ENCODE data around the gene IFNGR2.

The IFNGR2 gene

GRCh38 chr21:33360881-33361602 lies 42.2 kb upstream of the IFNGR2 start (continued):
- no peak for TF ChIP-seq ZNF404 (tag by site-specific recombination; IDR thresholded peaks at IDR 0.05)
- peak; percentile 86 for TF ChIP-seq CTCF (tag by site-specific recombination; IDR thresholded peaks at IDR 0.05)
- no peak for TF ChIP-seq ZNF354C (tag by site-specific recombination; IDR thresholded peaks at IDR 0.05; ENCODE audit: borderline replicate concordance, low read depth)
- TF ChIP-seq ZNF157 (tag by site-specific recombination; IDR thresholded peaks at IDR 0.05), result no peak
- TF ChIP-seq, protein P1, sequence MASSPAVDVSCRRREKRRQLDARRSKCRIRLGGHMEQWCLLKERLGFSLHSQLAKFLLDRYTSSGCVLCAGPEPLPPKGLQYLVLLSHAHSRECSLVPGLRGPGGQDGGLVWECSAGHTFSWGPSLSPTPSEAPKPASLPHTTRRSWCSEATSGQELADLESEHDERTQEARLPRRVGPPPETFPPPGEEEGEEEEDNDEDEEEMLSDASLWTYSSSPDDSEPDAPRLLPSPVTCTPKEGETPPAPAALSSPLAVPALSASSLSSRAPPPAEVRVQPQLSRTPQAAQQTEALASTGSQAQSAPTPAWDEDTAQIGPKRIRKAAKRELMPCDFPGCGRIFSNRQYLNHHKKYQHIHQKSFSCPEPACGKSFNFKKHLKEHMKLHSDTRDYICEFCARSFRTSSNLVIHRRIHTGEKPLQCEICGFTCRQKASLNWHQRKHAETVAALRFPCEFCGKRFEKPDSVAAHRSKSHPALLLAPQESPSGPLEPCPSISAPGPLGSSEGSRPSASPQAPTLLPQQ (tag by site-specific recombination; IDR thresholded peaks at IDR 0.05), result peak; percentile 55; the same call in 1 of the 2 replicates
- TF ChIP-seq, protein P2, sequence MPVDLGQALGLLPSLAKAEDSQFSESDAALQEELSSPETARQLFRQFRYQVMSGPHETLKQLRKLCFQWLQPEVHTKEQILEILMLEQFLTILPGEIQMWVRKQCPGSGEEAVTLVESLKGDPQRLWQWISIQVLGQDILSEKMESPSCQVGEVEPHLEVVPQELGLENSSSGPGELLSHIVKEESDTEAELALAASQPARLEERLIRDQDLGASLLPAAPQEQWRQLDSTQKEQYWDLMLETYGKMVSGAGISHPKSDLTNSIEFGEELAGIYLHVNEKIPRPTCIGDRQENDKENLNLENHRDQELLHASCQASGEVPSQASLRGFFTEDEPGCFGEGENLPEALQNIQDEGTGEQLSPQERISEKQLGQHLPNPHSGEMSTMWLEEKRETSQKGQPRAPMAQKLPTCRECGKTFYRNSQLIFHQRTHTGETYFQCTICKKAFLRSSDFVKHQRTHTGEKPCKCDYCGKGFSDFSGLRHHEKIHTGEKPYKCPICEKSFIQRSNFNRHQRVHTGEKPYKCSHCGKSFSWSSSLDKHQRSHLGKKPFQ (tag by site-specific recombination; IDR thresholded peaks at IDR 0.05), result peak; percentile 56; the same call in 1 of the 2 replicates
- peak; percentile 69 for TF ChIP-seq ZEB2 (tag by site-specific recombination; IDR thresholded peaks at IDR 0.05)
- TF ChIP-seq, protein P3, sequence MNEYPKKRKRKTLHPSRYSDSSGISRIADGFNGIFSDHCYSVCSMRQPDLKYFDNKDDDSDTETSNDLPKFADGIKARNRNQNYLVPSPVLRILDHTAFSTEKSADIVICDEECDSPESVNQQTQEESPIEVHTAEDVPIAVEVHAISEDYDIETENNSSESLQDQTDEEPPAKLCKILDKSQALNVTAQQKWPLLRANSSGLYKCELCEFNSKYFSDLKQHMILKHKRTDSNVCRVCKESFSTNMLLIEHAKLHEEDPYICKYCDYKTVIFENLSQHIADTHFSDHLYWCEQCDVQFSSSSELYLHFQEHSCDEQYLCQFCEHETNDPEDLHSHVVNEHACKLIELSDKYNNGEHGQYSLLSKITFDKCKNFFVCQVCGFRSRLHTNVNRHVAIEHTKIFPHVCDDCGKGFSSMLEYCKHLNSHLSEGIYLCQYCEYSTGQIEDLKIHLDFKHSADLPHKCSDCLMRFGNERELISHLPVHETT (tag by site-specific recombination; IDR thresholded peaks at IDR 0.05), result 0 out of 2 replicates have a peak, but pooled peaks have one; percentile 36
- TF ChIP-seq, protein P4, sequence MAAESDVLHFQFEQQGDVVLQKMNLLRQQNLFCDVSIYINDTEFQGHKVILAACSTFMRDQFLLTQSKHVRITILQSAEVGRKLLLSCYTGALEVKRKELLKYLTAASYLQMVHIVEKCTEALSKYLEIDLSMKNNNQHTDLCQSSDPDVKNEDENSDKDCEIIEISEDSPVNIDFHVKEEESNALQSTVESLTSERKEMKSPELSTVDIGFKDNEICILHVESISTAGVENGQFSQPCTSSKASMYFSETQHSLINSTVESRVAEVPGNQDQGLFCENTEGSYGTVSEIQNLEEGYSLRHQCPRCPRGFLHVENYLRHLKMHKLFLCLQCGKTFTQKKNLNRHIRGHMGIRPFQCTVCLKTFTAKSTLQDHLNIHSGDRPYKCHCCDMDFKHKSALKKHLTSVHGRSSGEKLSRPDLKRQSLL (tag by site-specific recombination; IDR thresholded peaks at IDR 0.05), result peak; percentile 46; the same call in 1 of the 2 replicates
- peak; percentile 97 for TF ChIP-seq ZBTB17 (tag by site-specific recombination; IDR thresholded peaks at IDR 0.05)
- TF ChIP-seq SP7 (tag by site-specific recombination; IDR thresholded peaks at IDR 0.05), result peak; percentile 82
- no peak for TF ChIP-seq ZNF292 (tag by site-specific recombination; IDR thresholded peaks at IDR 0.05; ENCODE audit: borderline replicate concordance, low read depth)
- TF ChIP-seq ZSCAN4 (tag by site-specific recombination; IDR thresholded peaks at IDR 0.05), result 0 out of 2 replicates have a peak, but pooled peaks have one; percentile 8
- TF ChIP-seq, protein P5, sequence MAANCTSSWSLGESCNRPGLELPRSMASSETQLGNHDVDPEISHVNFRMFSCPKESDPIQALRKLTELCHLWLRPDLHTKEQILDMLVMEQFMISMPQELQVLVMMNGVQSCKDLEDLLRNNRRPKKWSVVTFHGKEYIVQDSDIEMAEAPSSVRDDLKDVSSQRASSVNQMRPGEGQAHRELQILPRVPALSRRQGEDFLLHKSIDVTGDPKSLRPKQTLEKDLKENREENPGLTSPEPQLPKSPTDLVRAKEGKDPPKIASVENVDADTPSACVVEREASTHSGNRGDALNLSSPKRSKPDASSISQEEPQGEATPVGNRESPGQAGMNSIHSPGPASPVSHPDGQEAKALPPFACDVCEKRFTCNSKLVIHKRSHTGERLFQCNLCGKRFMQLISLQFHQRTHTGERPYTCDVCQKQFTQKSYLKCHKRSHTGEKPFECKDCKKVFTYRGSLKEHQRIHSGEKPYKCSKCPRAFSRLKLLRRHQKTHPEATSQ (tag by site-specific recombination; IDR thresholded peaks at IDR 0.05), result no peak
- TF ChIP-seq ZNF600 (tag by site-specific recombination; IDR thresholded peaks at IDR 0.05), result peak; percentile 79; the same call in 1 of the 2 replicates
- TF ChIP-seq ZNF2 (tag by site-specific recombination; IDR thresholded peaks at IDR 0.05), result peak; percentile 76; the same call in 1 of the 2 replicates
- TF ChIP-seq KLF8 (tag by site-specific recombination; IDR thresholded peaks at IDR 0.05), result 0 out of 2 replicates have a peak, but pooled peaks have one; percentile 24
- TF ChIP-seq ZNF654 (tag by site-specific recombination; IDR thresholded peaks at IDR 0.05; ENCODE audit: low read depth), result peak; percentile 53
- TF ChIP-seq ZNF623 (tag by site-specific recombination; IDR thresholded peaks at IDR 0.05), result no peak; the same call in 1 of the 2 replicates
- TF ChIP-seq ZNF138 (tag by site-specific recombination; IDR thresholded peaks at IDR 0.05; ENCODE audit: borderline replicate concordance), result no peak
- TF ChIP-seq, protein P6, sequence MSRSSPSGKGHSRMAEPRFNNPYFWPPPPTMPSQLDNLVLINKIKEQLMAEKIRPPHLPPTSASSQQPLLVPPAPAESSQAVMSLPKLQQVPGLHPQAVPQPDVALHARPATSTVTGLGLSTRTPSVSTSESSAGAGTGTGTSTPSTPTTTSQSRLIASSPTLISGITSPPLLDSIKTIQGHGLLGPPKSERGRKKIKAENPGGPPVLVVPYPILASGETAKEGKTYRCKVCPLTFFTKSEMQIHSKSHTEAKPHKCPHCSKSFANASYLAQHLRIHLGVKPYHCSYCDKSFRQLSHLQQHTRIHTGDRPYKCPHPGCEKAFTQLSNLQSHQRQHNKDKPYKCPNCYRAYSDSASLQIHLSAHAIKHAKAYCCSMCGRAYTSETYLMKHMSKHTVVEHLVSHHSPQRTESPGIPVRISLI (tag by site-specific recombination; IDR thresholded peaks at IDR 0.05), result peak; percentile 100
- TF ChIP-seq ZNF221 (tag by site-specific recombination; IDR thresholded peaks at IDR 0.05; ENCODE audit: borderline replicate concordance), result no peak
- 0 out of 2 replicates have a peak, but pooled peaks have one; percentile 27 for TF ChIP-seq ZNF610 (tag by site-specific recombination; IDR thresholded peaks at IDR 0.05; ENCODE audit: borderline replicate concordance)
- TF ChIP-seq ZNF394 (tag by site-specific recombination; IDR thresholded peaks at IDR 0.05; ENCODE audit: borderline replicate concordance), result peak; percentile 59; the same call in 1 of the 2 replicates
- TF ChIP-seq, protein P7, sequence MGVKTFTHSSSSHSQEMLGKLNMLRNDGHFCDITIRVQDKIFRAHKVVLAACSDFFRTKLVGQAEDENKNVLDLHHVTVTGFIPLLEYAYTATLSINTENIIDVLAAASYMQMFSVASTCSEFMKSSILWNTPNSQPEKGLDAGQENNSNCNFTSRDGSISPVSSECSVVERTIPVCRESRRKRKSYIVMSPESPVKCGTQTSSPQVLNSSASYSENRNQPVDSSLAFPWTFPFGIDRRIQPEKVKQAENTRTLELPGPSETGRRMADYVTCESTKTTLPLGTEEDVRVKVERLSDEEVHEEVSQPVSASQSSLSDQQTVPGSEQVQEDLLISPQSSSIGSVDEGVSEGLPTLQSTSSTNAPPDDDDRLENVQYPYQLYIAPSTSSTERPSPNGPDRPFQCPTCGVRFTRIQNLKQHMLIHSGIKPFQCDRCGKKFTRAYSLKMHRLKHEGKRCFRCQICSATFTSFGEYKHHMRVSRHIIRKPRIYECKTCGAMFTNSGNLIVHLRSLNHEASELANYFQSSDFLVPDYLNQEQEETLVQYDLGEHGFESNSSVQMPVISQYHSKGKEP (tag by site-specific recombination; IDR thresholded peaks at IDR 0.05), result 0 out of 2 replicates have a peak, but pooled peaks have one; percentile 22
